ENCODE measurements around the gene RHOG. TPM values are rescaled to one million over a fixed set of nuclear protein-coding genes. Genes with fewer than 3 reads are reported as not detected.

The RHOG gene
- total RNA-seq, 6 experiments from 2014 or later: 57.8 to 72.3 (median 66.4) TPM

DNA sequence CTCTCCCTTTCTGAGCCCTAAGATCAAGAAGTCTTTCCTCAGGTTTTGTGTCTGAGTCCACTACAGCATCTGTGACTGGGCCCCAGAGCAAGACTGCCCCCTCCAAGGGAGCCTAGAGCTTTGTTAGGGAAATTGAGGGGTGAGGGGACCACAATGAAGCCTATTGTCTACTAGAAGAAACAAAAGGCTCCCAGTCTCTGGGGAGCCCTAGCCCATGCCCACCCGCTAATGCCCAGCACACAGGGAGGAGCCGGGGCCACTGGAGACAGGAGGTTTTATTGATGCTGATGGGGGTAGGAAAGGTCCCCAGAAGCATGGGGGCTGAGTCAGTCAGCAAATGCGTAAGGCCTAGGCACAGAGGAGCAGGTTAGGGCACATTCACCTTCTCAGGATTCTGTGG, 14.0 kb downstream of the RHOG start:
- H3K36me3 Mint-ChIP-seq (ENCODE audit: low read depth): peaks cover 31% of the 10 kb centered on the region; the same call in 1 of the 2 replicates

DNA sequence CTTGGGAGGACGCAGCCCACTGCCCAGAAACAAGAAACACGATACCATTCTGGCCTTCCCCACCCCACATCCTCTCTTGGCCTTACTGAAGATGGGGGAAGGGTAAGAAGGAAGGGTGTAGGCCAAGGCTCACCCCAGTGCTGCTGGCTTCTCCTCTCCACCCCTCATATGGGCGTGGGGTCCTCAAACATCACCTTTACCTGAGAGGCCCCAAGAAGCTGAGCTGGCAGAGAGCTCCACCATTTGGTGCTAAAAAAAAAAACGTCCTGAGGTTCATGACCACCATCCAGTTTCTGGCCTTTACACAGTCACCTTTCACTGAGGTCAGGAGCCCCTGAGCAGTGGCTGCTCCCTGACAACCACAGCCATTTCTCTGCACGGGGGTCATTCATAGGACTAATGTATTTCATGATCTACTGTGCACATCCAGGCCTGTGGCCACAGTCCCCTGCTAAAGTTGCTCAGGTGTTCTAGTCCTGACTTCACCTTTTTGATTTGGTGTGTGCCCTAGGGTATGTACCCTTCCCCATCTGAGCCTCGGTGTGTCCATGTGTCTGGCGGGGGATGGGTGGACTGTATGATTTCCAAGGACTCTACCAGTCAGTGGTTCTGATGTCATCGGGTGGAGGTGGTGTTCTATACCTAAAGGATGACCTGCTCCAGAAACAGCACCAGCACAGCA, 15.1 kb downstream of the RHOG start:
- no peak for TF ChIP-seq CTCF (IDR thresholded peaks at IDR 0.05)
- no peak overlapping the region for H3K4me3 Mint-ChIP-seq
- peaks cover 2% of the 10 kb centered on the region for H3K27me3 Mint-ChIP-seq (ENCODE audit: insufficient read depth)
- no peak overlapping the region for H3K27ac Mint-ChIP-seq
- no peak for DNase-seq
- peaks cover 18% of the 10 kb centered on the region for H3K4me1 Mint-ChIP-seq (ENCODE audit: low read depth)
- H3K36me3 Mint-ChIP-seq (ENCODE audit: low read depth): peaks cover 27% of the 10 kb centered on the region; the same call in 1 of the 2 replicates
- H3K9me3 Mint-ChIP-seq: no peaks in the 10 kb centered on the region

More for the DNA sequence above, 14.0 kb downstream of the RHOG start:
- H3K9me3 Mint-ChIP-seq: no peaks in the 10 kb centered on the region
- DNase-seq: no peak
- no peak overlapping the region for H3K4me3 Mint-ChIP-seq
- no peak overlapping the region; the same call in 1 of the 2 replicates for H3K27ac Mint-ChIP-seq
- no peak for TF ChIP-seq CTCF (IDR thresholded peaks at IDR 0.05)
- peaks cover 2% of the 10 kb centered on the region for H3K27me3 Mint-ChIP-seq (ENCODE audit: insufficient read depth)
- H3K4me1 Mint-ChIP-seq (ENCODE audit: low read depth): peaks cover 18% of the 10 kb centered on the region

DNA sequence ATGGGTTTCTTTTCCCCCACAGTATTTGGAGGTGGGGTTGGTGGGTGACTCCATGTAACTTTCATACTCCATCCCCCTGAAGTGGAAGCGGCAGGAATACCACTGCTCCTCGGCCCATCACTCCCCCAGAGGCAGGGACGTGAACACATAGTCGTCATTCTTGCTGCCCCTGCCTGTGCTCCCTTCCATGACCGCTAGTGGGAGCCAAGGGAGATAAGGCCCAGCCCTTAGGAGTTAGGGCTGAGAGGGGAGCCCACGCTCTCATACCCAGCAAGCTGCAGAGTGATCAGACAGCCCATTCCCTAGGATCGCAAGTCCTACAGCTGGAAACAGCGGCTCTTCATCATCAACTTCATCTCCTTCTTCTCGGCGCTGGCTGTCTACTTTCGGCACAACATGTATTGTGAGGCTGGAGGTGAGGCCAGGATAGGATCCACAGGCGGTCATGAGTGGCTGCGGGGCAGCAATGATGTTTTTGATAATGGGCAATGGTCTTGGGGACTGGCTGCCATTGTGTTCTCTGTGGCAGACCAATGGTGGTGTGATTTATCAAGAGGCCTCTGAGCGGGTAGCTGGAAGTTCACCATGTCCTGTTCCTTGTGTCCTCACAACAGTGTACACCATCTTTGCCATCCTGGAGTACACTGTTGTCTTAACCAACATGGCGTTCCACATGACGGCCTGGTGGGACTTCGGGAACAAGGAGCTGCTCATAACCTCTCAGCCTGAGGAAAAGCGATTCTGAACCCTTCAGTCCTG, 15.9 kb downstream of the RHOG start:
- H3K27me3 Mint-ChIP-seq (ENCODE audit: insufficient read depth): peaks cover 2% of the 10 kb centered on the region
- TF ChIP-seq CTCF (IDR thresholded peaks at IDR 0.05): peak; percentile 78
- no peaks in the 10 kb centered on the region for H3K9me3 Mint-ChIP-seq
- H3K4me3 Mint-ChIP-seq: no peak overlapping the region
- DNase-seq: no peak
- H3K36me3 Mint-ChIP-seq (ENCODE audit: low read depth): peaks cover 27% of the 10 kb centered on the region; the same call in 1 of the 2 replicates
- peaks cover 18% of the 10 kb centered on the region for H3K4me1 Mint-ChIP-seq (ENCODE audit: low read depth)
- no peak overlapping the region for H3K27ac Mint-ChIP-seq

- no peak for TF ChIP-seq CTCF (IDR thresholded peaks at IDR 0.05)
- Mint-ChIP-seq H3K4me3 (no peak overlapping the region), H3K27ac (peak overlapping the region; percentile 42; the same call in 1 of the 2 replicates), H3K27me3 (ENCODE audit: insufficient read depth) (peaks cover 2% of the 10 kb centered on the region), H3K4me1 (ENCODE audit: low read depth) (peaks cover 18% of the 10 kb centered on the region), H3K9me3 (no peaks in the 10 kb centered on the region), H3K36me3 (ENCODE audit: low read depth) (peaks cover 27% of the 10 kb centered on the region; the same call in 1 of the 2 replicates)
- no peak for DNase-seq
Observed at GRCh38 chr11:3823762-3824506, 16.8 kb downstream of the RHOG start.

- Mint-ChIP-seq H3K27me3 (ENCODE audit: insufficient read depth) (peaks cover 2% of the 10 kb centered on the region), H3K4me1 (ENCODE audit: low read depth) (peaks cover 18% of the 10 kb centered on the region), H3K4me3 (no peak overlapping the region), H3K27ac (peak overlapping the region; percentile 42; the same call in 1 of the 2 replicates), H3K9me3 (no peaks in the 10 kb centered on the region), H3K36me3 (ENCODE audit: low read depth) (peaks cover 27% of the 10 kb centered on the region; the same call in 1 of the 2 replicates)
- no peak for TF ChIP-seq CTCF (IDR thresholded peaks at IDR 0.05)
- DNase-seq: peak; percentile 75
Observed at GRCh38 chr11:3823303-3823702, 17.5 kb downstream of the RHOG start.

All from HFFc6 (cell line).